ENCODE results near the gene ACTN1. TPM values are rescaled to one million over a fixed set of nuclear protein-coding genes. Genes with fewer than 3 reads are reported as not detected.

Gene ACTN1
- total RNA-seq, 1 donor from 2014 or later = 70.7 TPM

DNA sequence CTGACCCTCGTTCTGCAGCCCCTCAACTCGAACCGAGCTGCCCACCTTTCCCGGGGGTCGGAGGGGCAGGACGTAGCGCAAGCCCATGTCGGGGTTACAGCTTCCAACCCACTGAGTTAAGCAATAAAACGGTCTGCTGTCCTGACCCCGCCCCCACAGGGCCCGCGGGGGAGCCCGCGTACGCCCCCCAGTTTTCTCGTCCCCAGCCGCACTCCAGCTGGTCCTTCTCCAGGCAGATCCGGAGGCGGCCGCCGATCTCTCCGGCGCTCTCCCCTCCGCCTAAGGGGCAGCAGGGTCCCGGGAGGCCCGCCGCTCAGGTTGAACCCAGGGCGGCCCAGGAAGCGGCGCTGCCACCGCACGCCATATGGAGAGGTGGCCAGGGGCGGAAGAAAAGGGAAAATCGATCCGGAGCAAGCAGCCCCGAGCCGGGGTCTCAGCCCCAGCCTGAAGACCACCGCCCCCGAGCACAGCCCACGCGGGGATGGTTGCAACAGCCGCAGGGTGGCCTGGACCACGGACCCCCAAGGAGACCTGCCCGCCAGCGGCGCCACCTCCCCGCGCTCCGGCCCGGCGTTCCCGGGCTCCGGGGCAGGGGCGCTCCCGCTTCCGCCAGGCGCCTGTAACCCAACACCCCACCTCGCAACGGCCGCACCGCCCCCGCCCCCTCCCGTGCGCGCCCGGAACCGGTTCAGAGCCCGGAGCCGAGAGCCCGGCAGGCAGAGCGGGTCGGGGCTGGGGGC is 760 bp downstream of the ACTN1 start:
- Histone ChIP-seq H3K27me3 (no peaks in the 10 kb centered on the region), H3K9me3 (ENCODE audit: low read depth) (no peaks in the 10 kb centered on the region), H3K4me3 (peak overlapping the region; percentile 99), H4K20me1 (ENCODE audit: low read depth) (peaks cover 16% of the 10 kb centered on the region), H3K4me2 (peak overlapping the region; percentile 86), H3K27ac (peak overlapping the region; percentile 98), H3K36me3 (no peaks in the 10 kb centered on the region), H3F3A (ENCODE audit: low read depth) (peaks cover 40% of the 10 kb centered on the region), H3K9ac (peak overlapping the region; percentile 91), H3K4me1 (peaks cover 11% of the 10 kb centered on the region), H3K79me2 (ENCODE audit: low read depth) (peaks cover 53% of the 10 kb centered on the region), H2AFZ (replicated peaks) (peak overlapping the region; percentile 22)
- Mint-ChIP-seq H3K4me1 (peaks cover 32% of the 10 kb centered on the region), H3K27me3 (ENCODE audit: insufficient read depth, low read depth) (peaks cover 4% of the 10 kb centered on the region), H3K4me3 (peak overlapping the region; percentile 96), H3K27ac (no peak overlapping the region), H3K9me3 (no peaks in the 10 kb centered on the region), H3K36me3 (peaks cover 11% of the 10 kb centered on the region)
- TF ChIP-seq EZH2phosphoT487 (IDR thresholded peaks at IDR 0.05) (no peak), EZH2 (IDR thresholded peaks at IDR 0.05) (no peak)
- TF ChIP-seq, protein P1, sequence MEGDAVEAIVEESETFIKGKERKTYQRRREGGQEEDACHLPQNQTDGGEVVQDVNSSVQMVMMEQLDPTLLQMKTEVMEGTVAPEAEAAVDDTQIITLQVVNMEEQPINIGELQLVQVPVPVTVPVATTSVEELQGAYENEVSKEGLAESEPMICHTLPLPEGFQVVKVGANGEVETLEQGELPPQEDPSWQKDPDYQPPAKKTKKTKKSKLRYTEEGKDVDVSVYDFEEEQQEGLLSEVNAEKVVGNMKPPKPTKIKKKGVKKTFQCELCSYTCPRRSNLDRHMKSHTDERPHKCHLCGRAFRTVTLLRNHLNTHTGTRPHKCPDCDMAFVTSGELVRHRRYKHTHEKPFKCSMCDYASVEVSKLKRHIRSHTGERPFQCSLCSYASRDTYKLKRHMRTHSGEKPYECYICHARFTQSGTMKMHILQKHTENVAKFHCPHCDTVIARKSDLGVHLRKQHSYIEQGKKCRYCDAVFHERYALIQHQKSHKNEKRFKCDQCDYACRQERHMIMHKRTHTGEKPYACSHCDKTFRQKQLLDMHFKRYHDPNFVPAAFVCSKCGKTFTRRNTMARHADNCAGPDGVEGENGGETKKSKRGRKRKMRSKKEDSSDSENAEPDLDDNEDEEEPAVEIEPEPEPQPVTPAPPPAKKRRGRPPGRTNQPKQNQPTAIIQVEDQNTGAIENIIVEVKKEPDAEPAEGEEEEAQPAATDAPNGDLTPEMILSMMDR (IDR thresholded peaks at IDR 0.05) = no peak
- peak; percentile 90 for DNase-seq (ENCODE audit: low spot score)

DNA sequence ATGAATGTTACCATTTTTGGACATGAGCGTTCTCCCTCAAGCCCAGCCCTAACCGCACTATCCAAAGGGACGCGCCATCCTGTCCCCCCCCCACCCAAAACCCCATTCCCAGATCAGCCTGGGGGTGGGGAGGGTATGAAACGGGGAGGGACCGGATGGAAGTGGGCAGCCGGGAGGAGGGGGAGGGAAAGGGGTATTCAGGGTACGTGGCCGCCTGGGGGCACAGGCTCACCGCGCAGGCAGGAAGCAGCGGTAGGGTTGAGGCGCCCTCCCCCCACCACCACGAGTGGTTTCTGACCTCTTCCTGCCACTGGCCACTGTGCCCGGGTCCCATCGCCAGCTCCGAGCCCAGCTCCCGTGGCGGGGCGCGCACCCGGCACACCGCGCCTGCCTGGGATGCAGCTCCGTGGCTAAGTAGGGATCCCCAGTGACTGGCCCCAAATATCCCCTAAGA is 1.4 kb downstream of the ACTN1 start:
- TF ChIP-seq, protein P1 (IDR thresholded peaks at IDR 0.05) = no peak
- TF ChIP-seq EZH2 (IDR thresholded peaks at IDR 0.05) = no peak
- TF ChIP-seq EZH2phosphoT487 (IDR thresholded peaks at IDR 0.05) = no peak
- H4K20me1 ChIP-seq (ENCODE audit: low read depth) = peaks cover 20% of the 10 kb centered on the region
- DNase-seq (ENCODE audit: low spot score) = peak; percentile 60
- Mint-ChIP-seq H3K9me3 (no peaks in the 10 kb centered on the region), H3K27me3 (ENCODE audit: insufficient read depth, low read depth) (peaks cover 2% of the 10 kb centered on the region), H3K36me3 (peaks cover 14% of the 10 kb centered on the region), H3K27ac (peak overlapping the region; percentile 96), H3K4me3 (peak overlapping the region; percentile 92), H3K4me1 (peaks cover 29% of the 10 kb centered on the region)
- peak overlapping the region; percentile 22 for H2AFZ ChIP-seq (replicated peaks)
- peaks cover 59% of the 10 kb centered on the region for H3K79me2 ChIP-seq (ENCODE audit: low read depth)
- H3K36me3 ChIP-seq = no peaks in the 10 kb centered on the region
- peaks cover 40% of the 10 kb centered on the region for H3F3A ChIP-seq (ENCODE audit: low read depth)
- peak overlapping the region; percentile 91 for H3K9ac ChIP-seq
- H3K9me3 ChIP-seq (ENCODE audit: low read depth) = no peaks in the 10 kb centered on the region
- peak overlapping the region; percentile 98 for H3K27ac ChIP-seq
- no peaks in the 10 kb centered on the region for H3K27me3 ChIP-seq
- H3K4me3 ChIP-seq = peak overlapping the region; percentile 99
- peaks cover 11% of the 10 kb centered on the region for H3K4me1 ChIP-seq
- H3K4me2 ChIP-seq = peak overlapping the region; percentile 86

DNA sequence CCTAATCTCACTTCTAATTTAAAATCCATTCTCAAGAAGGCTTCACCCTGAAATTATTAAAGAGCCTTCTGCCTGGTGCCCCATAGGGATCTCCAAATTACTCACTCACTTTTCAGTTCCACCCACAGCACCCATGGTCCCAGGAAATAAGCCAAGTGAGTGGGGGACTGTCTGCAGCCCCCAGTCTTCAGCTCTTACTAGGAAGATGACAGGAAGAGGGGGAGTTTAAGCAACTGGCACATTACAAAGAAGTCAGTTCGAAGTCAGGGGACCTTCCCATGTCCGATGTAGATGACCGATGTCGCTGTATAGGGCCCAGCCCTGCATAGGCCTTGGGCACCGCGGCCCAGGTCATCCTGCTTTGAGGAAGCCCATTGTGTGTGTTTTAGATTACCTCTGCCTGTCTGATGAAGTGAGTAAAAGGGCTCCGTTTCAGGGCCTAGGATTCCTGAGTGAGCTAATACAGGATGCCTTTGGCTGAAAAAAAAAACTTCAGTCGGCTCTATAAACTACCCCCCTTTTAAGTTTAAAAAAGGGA is 1.9 kb downstream of the ACTN1 start:
- no peaks in the 10 kb centered on the region for H3K9me3 Mint-ChIP-seq
- no peak for TF ChIP-seq EZH2phosphoT487 (IDR thresholded peaks at IDR 0.05)
- TF ChIP-seq EZH2 (IDR thresholded peaks at IDR 0.05) = no peak
- TF ChIP-seq, protein P1 (IDR thresholded peaks at IDR 0.05) = no peak
- H3K27ac ChIP-seq = peak overlapping the region; percentile 98
- H2AFZ ChIP-seq (replicated peaks) = no peak overlapping the region
- H3K4me1 ChIP-seq = peaks cover 11% of the 10 kb centered on the region
- H3K36me3 ChIP-seq = no peaks in the 10 kb centered on the region
- peak overlapping the region; percentile 86 for H3K4me2 ChIP-seq
- peak overlapping the region; percentile 91 for H3K9ac ChIP-seq
- H3K27ac Mint-ChIP-seq = peak overlapping the region; percentile 96
- H4K20me1 ChIP-seq (ENCODE audit: low read depth) = peaks cover 25% of the 10 kb centered on the region
- peaks cover 40% of the 10 kb centered on the region for H3F3A ChIP-seq (ENCODE audit: low read depth)
- no peaks in the 10 kb centered on the region for H3K27me3 ChIP-seq
- DNase-seq (ENCODE audit: low spot score) = peak; percentile 63
- peaks cover 64% of the 10 kb centered on the region for H3K79me2 ChIP-seq (ENCODE audit: low read depth)
- peak overlapping the region; percentile 99 for H3K4me3 ChIP-seq
- H3K4me1 Mint-ChIP-seq = peaks cover 32% of the 10 kb centered on the region
- peaks cover 18% of the 10 kb centered on the region for H3K36me3 Mint-ChIP-seq
- no peaks in the 10 kb centered on the region for H3K9me3 ChIP-seq (ENCODE audit: low read depth)
- H3K27me3 Mint-ChIP-seq (ENCODE audit: insufficient read depth, low read depth) = peaks cover 2% of the 10 kb centered on the region
- peak overlapping the region; percentile 92 for H3K4me3 Mint-ChIP-seq
